OCI-LY7 (cell line): ENCODE data around the gene OVCA2. TPM values are rescaled to one million over a fixed set of nuclear protein-coding genes. Genes with fewer than 3 reads are reported as not detected.

Source experiments
- BruUV-seq: library from RNA; stranded (reverse); fragments of 400-500 nt; replicated peaks from 2 replicates; lab custom pipeline; 2021; lab: Mats Ljungman, UMichigan
- CTCF ChIA-PET: fragments of 300-600 bp; sonication (Branson Sonifier 250); formaldehyde crosslinking; loops from one replicate; lab custom pipeline; 2022; ENCODE audit warnings: antibody characterized with exemption; ENCODE audit not compliant: unreplicated experiment; lab: Charles Lee
- POLR2A ChIA-PET: fragments of 300-600 bp; sonication (Branson Sonifier 250); formaldehyde crosslinking; loops from one replicate; lab custom pipeline; 2022; ENCODE audit warnings: antibody characterized with exemption; lab: Charles Lee
- DNase-seq: peaks from one replicate; pipeline ENCODE4 v3.0.0-alpha.2; 2015; ENCODE audit warnings: low spot score
- H2AFZ ChIP-seq: fragments of 200-600 bp; sonication (generic), shearing (Covaris generic); 2 replicates; pipeline ENCODE4 v1.6.1; 2014; ENCODE audit warnings: mild to moderate bottlenecking, antibody characterized with exemption, low read length, moderate library complexity
- H3K27ac ChIP-seq: fragments of 200-600 bp; sonication (generic); 2 replicates; pipeline ENCODE4 v1.5.1; 2014; ENCODE audit warnings: mixed run types, low read depth, mild to moderate bottlenecking, moderate library complexity, low read length, inconsistent platforms; ENCODE audit not compliant: poor library complexity, severe bottlenecking
- H3K36me3 ChIP-seq: fragments of 200-600 bp; sonication (generic); 2 replicates; pipeline ENCODE4 v1.6.1; 2014; ENCODE audit warnings: mild to moderate bottlenecking, antibody characterized with exemption, low read length, moderate library complexity, mixed read lengths; ENCODE audit not compliant: insufficient read depth
- H3K4me1 ChIP-seq: fragments of 200-600 bp; sonication (generic); 2 replicates; pipeline ENCODE4 v1.5.1; 2014; ENCODE audit warnings: mild to moderate bottlenecking, low read length; ENCODE audit not compliant: insufficient read depth, poor library complexity, severe bottlenecking
- H3K4me2 ChIP-seq: fragments of 200-600 bp; sonication (generic); 2 replicates; pipeline ENCODE4 v1.6.1; 2014; ENCODE audit warnings: mild to moderate bottlenecking, low read length
- H3K4me3 ChIP-seq: fragments of 200-600 bp; sonication (generic); 2 replicates; pipeline ENCODE4 v1.5.1; 2014; ENCODE audit warnings: mild to moderate bottlenecking, low read depth, low read length; ENCODE audit not compliant: poor library complexity, severe bottlenecking
- H3K79me2 ChIP-seq: fragments of 200-600 bp; sonication (generic); 2 replicates; pipeline ENCODE4 v1.6.1; 2016; ENCODE audit warnings: low read depth, mild to moderate bottlenecking, low read length, moderate library complexity, mixed read lengths; ENCODE audit not compliant: insufficient read depth
- H3K9me2 ChIP-seq: fragments of 200-600 bp; sonication (generic); 2 replicates; pipeline ENCODE4 v1.6.1; 2016; ENCODE audit warnings: mild to moderate bottlenecking, low read length, mixed read lengths; ENCODE audit not compliant: insufficient read depth
- H3K9me3 ChIP-seq: fragments of 200-600 bp; sonication (generic); 2 replicates; pipeline ENCODE4 v1.6.1; 2014; ENCODE audit warnings: mild to moderate bottlenecking, mixed run types, low read length, mixed read lengths
- H4K20me1 ChIP-seq: fragments of 200-600 bp; sonication (generic); 2 replicates; pipeline ENCODE4 v1.6.1; 2014; ENCODE audit warnings: mild to moderate bottlenecking, antibody characterized with exemption, low read length, moderate library complexity, mixed read lengths; ENCODE audit not compliant: insufficient read depth
- EZH2phosphoT487 ChIP-seq: fragments of 200-600 bp; sonication (generic); IDR thresholded peaks from 2 replicates; pipeline ENCODE4 v1.6.1; 2018; ENCODE audit warnings: low read depth, borderline replicate concordance, mild to moderate bottlenecking, mixed run types, antibody characterized with exemption, low read length, moderate library complexity, mixed read lengths
- intact Hi-C: fragments of 100-400 bp; cut with micrococcal nuclease; formaldehyde crosslinking; loops from one replicate; pipeline ENCODE4 v1.10.0; 2022; ENCODE audit not compliant: unreplicated experiment
- total RNA-seq, 2 experiments: library from RNA; depleted of rRNA in 1 of 2; stranded (reverse); fragments of >200 nt in 1 of 2; shearing (Covaris generic) in 1 of 2; gene quantifications; 2 replicates each; pipeline ENCODE4 v1.2.3, GENCODE V29; 2014 to 2022
- TF ChIP-seq, protein P1 (sequence below): fragments of 200-600 bp; sonication (generic); conservative IDR thresholded peaks from 2 replicates; pipeline ENCODE4 v1.5.1; 2014; ENCODE audit warnings: mild to moderate bottlenecking, antibody characterized with exemption, low read length, moderate library complexity, mixed read lengths

Gene OVCA2
- total RNA-seq, 2 experiments from 2014 or later = 21.9 to 24.0 TPM

DNA sequence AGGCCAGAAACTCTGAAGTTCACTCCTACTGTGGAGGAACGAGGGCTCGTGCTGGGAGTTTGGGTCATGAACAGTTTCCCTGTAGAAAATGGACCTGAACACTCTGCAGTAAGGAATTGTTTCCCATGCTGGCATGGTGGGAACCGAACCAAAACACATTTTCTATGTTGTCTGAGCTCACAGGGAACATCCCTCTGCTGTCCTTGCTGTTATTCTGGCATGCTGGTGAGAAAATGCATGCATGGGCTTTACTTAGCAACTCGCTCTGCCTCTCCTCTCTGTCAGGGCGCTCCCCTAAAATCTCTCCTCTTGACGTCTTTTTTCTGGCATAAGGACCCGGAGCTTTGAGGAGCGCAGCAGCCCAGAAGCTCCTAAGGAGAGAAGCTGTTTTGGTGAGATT is 22.1 kb upstream of the OVCA2 start:
- intact Hi-C loops = no loop called here
- BruUV-seq = no TSS peak
- H3K4me3 ChIP-seq = no peak overlapping the region
- ChIA-PET POLR2A (interaction anchor here (0.5 kb wide), 1 partner anchor 259 kb away, joined by 3 read pairs; no protein-coding TSS in a partner anchor), CTCF (no interaction called here)
- no peak overlapping the region for H2AFZ ChIP-seq
- no peak overlapping the region for H3K4me2 ChIP-seq
- no peak for DNase-seq
- no peaks in the 10 kb centered on the region for H4K20me1 ChIP-seq
- no peaks in the 10 kb centered on the region for H3K36me3 ChIP-seq
- TF ChIP-seq, protein P1, sequence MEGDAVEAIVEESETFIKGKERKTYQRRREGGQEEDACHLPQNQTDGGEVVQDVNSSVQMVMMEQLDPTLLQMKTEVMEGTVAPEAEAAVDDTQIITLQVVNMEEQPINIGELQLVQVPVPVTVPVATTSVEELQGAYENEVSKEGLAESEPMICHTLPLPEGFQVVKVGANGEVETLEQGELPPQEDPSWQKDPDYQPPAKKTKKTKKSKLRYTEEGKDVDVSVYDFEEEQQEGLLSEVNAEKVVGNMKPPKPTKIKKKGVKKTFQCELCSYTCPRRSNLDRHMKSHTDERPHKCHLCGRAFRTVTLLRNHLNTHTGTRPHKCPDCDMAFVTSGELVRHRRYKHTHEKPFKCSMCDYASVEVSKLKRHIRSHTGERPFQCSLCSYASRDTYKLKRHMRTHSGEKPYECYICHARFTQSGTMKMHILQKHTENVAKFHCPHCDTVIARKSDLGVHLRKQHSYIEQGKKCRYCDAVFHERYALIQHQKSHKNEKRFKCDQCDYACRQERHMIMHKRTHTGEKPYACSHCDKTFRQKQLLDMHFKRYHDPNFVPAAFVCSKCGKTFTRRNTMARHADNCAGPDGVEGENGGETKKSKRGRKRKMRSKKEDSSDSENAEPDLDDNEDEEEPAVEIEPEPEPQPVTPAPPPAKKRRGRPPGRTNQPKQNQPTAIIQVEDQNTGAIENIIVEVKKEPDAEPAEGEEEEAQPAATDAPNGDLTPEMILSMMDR = no peak
- no peak for TF ChIP-seq EZH2phosphoT487
- H3K79me2 ChIP-seq = no peaks in the 10 kb centered on the region
- peaks cover 5% of the 10 kb centered on the region for H3K4me1 ChIP-seq
- H3K9me3 ChIP-seq = no peaks in the 10 kb centered on the region
- no peak overlapping the region for H3K27ac ChIP-seq
- no peaks in the 10 kb centered on the region for H3K9me2 ChIP-seq

GRCh38 chr17:2020721-2021120 is 21.1 kb upstream of the OVCA2 start:
- no peak overlapping the region for H3K27ac ChIP-seq
- ChIA-PET CTCF (no interaction called here), POLR2A (no interaction called here)
- intact Hi-C loops = no loop called here
- no peaks in the 10 kb centered on the region for H3K36me3 ChIP-seq
- no peaks in the 10 kb centered on the region for H4K20me1 ChIP-seq
- H2AFZ ChIP-seq = no peak overlapping the region
- H3K4me3 ChIP-seq = no peak overlapping the region
- no peak overlapping the region for H3K4me2 ChIP-seq
- H3K9me2 ChIP-seq = no peaks in the 10 kb centered on the region
- TF ChIP-seq, protein P1 = no peak
- TF ChIP-seq EZH2phosphoT487 = no peak
- no peaks in the 10 kb centered on the region for H3K79me2 ChIP-seq
- DNase-seq = no peak
- H3K9me3 ChIP-seq = no peaks in the 10 kb centered on the region
- no TSS peak for BruUV-seq
- peaks cover 9% of the 10 kb centered on the region for H3K4me1 ChIP-seq

DNA sequence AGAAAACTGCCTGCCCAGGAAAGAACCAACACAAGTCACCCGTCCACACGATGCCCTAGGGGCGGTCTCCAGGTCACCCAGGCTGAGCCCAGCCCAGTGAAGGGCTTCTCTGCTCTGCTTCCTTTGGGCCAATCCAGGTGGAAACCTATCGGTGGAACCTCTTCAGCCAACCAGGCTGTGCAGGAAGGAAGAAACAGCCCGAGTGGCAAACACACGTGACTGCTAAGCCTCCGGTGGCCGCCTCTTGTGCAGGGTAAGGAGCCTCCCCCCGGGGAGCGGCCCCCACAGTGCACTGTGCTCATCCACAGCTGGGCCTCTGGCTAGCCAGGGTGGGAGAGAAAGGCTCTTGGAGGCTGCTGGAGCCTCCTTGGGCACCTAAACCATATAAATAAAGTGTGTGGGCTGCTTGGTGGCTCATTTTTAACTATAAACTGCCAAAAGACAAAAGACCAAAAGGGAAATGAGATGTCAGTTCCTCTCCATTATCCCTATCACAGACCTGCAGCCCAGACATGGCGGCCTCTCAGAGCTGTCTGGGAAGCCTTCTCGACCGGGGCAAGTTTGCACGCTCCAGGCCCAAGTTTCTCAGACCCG is 19.1 kb upstream of the OVCA2 start:
- no peak overlapping the region for H2AFZ ChIP-seq
- H3K4me2 ChIP-seq = no peak overlapping the region
- intact Hi-C loops = no loop called here
- H3K9me2 ChIP-seq = no peaks in the 10 kb centered on the region
- no TSS peak for BruUV-seq
- peaks cover 6% of the 10 kb centered on the region for H3K4me1 ChIP-seq
- no peak for TF ChIP-seq EZH2phosphoT487
- TF ChIP-seq, protein P1 = no peak
- H3K4me3 ChIP-seq = no peak overlapping the region
- ChIA-PET CTCF (no interaction called here), POLR2A (no interaction called here)
- H3K9me3 ChIP-seq = no peaks in the 10 kb centered on the region
- no peak for DNase-seq
- H4K20me1 ChIP-seq = no peaks in the 10 kb centered on the region
- H3K27ac ChIP-seq = no peak overlapping the region
- no peaks in the 10 kb centered on the region for H3K79me2 ChIP-seq
- no peaks in the 10 kb centered on the region for H3K36me3 ChIP-seq
